ENCODE measurements around the gene PMAIP1. TPM values are rescaled to one million over a fixed set of nuclear protein-coding genes. Genes with fewer than 3 reads are reported as not detected.
A peak's percentile ranks its signal among the peaks of the same experiment; 100 is the strongest.

Gene PMAIP1
- total RNA-seq, 1 donor from 2014 or later, result 4.9 TPM

DNA sequence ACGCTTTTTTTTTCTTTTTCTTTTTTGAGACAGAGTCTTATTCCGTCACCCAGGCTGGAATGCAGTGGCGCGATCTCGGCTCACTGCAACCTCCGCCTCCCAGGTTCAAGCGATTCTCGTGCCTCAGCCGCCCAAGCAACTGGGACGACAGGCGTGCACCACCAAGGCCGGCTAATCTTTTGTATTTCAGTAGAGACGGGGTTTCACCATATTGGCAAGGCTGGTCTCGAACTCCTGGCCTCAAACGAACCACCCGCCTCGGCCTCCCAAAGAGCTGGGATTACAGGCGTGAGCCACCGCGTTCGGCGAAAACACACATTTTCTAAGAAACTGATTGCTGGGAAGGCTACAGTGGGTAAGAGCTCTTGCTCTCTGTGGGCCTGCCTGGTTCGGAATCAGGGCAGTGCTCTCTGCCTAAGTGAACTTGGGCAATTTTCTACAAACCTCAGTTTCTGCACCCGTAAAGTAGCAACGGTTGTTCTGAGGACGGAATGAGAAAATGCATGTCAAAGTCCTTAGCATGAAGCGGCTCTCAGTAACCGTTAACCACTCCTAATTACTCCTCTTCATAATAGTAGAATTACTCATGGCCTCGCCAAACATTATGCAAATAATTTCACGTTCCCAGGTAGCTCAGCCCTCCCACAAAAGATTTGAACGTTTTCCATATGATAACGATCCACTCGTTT is 1.0 kb upstream of the PMAIP1 start:
- Mint-ChIP-seq H3K36me3 (ENCODE audit: insufficient read depth) (peaks cover 2% of the 10 kb centered on the region), H3K4me1 (ENCODE audit: low read depth) (peaks cover 14% of the 10 kb centered on the region), H3K4me3 (ENCODE audit: low read depth) (peak overlapping the region; percentile 88), H3K27me3 (peaks cover 38% of the 10 kb centered on the region), H3K9me3 (ENCODE audit: low read depth) (no peaks in the 10 kb centered on the region), H3K27ac (peak overlapping the region; percentile 97)
- TF ChIP-seq, protein P1, sequence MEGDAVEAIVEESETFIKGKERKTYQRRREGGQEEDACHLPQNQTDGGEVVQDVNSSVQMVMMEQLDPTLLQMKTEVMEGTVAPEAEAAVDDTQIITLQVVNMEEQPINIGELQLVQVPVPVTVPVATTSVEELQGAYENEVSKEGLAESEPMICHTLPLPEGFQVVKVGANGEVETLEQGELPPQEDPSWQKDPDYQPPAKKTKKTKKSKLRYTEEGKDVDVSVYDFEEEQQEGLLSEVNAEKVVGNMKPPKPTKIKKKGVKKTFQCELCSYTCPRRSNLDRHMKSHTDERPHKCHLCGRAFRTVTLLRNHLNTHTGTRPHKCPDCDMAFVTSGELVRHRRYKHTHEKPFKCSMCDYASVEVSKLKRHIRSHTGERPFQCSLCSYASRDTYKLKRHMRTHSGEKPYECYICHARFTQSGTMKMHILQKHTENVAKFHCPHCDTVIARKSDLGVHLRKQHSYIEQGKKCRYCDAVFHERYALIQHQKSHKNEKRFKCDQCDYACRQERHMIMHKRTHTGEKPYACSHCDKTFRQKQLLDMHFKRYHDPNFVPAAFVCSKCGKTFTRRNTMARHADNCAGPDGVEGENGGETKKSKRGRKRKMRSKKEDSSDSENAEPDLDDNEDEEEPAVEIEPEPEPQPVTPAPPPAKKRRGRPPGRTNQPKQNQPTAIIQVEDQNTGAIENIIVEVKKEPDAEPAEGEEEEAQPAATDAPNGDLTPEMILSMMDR (IDR thresholded peaks at IDR 0.05; ENCODE audit: unreplicated experiment), result no peak
- no peak for DNase-seq (ENCODE audit: low spot score, unreplicated experiment)

DNA sequence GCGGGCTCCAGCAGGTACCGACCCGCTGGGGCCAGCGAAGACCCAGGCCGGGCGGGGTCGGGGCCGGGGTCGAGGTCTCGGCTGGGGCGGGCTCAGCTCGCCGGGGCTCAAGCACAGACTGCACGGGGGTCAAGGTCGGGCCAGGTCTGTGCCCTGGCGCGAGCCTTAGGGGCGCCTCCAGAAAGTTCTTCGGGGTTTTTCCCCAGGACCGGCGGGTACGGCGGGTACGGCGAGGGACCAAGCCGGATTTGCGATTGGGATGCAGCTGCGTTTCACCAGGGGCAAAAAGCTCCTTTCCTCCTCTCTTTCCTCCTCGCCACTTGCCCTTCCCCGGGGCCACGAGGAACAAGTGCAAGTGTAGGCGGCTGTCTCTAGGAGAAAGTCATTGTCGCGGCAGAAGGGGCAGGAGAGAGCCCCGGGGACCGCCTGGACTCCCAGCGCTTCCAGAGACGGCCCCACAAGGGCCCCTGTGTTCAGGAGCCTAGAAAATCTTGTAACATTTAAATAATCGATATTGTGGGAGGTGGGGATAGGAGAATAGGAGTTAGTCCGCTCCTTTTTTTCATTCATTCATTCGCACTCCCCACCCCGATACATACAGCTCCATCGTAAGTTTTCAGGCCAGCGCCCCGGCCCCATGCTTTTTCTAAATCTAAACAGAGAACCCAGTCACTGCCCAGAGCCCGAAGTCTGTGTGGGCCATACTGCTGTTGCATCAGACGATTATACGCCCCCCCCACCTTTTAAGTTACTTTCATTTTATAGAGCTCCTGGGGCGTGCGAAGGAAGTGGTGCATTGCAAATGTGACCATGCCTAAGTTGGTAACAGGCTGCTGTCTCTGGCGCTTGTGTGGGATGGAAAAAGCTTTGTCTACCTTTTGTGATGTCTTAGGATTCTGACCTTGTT is 679 bp downstream of the PMAIP1 start:
- no peaks in the 10 kb centered on the region for H3K9me3 Mint-ChIP-seq (ENCODE audit: low read depth)
- H3K4me3 Mint-ChIP-seq (ENCODE audit: low read depth), result peak overlapping the region; percentile 88
- peak; percentile 25 for DNase-seq (ENCODE audit: low spot score, unreplicated experiment)
- peaks cover 2% of the 10 kb centered on the region for H3K36me3 Mint-ChIP-seq (ENCODE audit: insufficient read depth)
- H3K4me1 Mint-ChIP-seq (ENCODE audit: low read depth), result peaks cover 14% of the 10 kb centered on the region
- TF ChIP-seq, protein P1 (IDR thresholded peaks at IDR 0.05; ENCODE audit: unreplicated experiment), result no peak
- H3K27ac Mint-ChIP-seq, result peak overlapping the region; percentile 96
- peaks cover 39% of the 10 kb centered on the region for H3K27me3 Mint-ChIP-seq

DNA sequence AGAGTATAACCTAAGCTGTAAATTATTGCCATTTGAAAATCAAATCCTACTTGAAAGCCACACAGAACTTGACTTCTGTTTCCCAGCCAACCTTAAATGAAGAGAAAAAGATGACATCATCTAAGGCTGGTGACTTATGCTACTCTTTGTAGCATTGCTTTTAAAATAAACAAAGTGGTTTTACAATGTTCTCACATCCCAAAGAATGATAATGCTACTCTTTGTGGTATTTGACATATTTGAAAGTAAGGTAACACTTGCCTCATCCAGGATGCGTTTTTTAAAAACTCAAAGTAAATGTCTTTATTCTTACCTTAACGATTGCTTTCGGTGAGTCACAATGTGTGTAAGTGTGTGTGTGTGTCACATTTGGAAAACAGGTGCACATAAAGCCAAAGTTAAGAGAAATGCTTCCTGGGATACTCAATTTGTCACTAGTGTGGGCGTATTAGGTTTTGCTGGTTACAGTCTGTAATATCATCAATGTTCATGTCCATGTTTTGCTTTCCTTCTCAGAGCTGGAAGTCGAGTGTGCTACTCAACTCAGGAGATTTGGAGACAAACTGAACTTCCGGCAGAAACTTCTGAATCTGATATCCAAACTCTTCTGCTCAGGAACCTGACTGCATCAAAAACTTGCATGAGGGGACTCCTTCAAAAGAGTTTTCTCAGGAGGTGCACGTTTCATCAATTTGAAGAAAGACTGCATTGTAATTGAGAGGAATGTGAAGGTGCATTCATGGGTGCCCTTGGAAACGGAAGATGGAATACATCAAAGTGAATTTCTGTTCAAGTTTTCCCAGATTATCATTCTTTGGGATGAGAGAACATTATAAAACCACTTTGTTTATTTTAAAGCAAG is 2.6 kb downstream of the PMAIP1 start:
- no peak for DNase-seq (ENCODE audit: low spot score, unreplicated experiment)
- TF ChIP-seq, protein P1 (IDR thresholded peaks at IDR 0.05; ENCODE audit: unreplicated experiment), result no peak
- H3K27ac Mint-ChIP-seq, result no peak overlapping the region
- H3K4me1 Mint-ChIP-seq (ENCODE audit: low read depth), result peaks cover 14% of the 10 kb centered on the region
- no peaks in the 10 kb centered on the region for H3K9me3 Mint-ChIP-seq (ENCODE audit: low read depth)
- H3K27me3 Mint-ChIP-seq, result peaks cover 49% of the 10 kb centered on the region
- no peak overlapping the region for H3K4me3 Mint-ChIP-seq (ENCODE audit: low read depth)
- H3K36me3 Mint-ChIP-seq (ENCODE audit: insufficient read depth), result peaks cover 2% of the 10 kb centered on the region

DNA sequence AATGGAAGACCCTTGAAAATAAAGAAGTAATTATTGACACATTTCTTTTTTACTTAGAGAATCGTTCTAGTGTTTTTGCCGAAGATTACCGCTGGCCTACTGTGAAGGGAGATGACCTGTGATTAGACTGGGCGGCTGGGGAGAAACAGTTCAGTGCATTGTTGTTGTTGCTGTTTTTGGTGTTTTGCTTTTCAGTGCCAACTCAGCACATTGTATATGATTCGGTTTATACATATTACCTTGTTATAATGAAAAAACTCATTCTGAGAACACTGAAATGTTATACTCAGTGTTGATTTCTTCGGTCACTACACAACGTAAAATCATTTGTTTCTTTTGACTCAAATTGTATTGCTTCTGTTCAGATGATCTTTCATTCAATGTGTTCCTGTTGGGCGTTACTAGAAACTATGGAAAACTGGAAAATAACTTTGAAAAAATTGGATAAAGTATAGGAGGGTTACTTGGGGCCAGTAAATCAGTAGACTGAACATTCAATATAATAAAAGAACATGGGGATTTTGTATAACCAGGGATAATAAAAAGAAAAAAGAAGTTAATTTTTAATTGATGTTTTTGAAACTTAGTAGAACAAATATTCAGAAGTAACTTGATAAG is 3.3 kb downstream of the PMAIP1 start:
- TF ChIP-seq, protein P1 (IDR thresholded peaks at IDR 0.05; ENCODE audit: unreplicated experiment), result no peak
- H3K27ac Mint-ChIP-seq, result no peak overlapping the region
- peaks cover 42% of the 10 kb centered on the region for H3K27me3 Mint-ChIP-seq
- H3K36me3 Mint-ChIP-seq (ENCODE audit: insufficient read depth), result peaks cover 2% of the 10 kb centered on the region
- H3K4me3 Mint-ChIP-seq (ENCODE audit: low read depth), result no peak overlapping the region
- DNase-seq (ENCODE audit: low spot score, unreplicated experiment), result no peak
- peaks cover 14% of the 10 kb centered on the region for H3K4me1 Mint-ChIP-seq (ENCODE audit: low read depth)
- H3K9me3 Mint-ChIP-seq (ENCODE audit: low read depth), result no peaks in the 10 kb centered on the region

Data from progenitor cell of endocrine pancreas (in vitro differentiated cells).